Fibroblast of the aortic adventitia (primary cell): ENCODE data around the gene GPAT3. TPM values are rescaled to one million over a fixed set of nuclear protein-coding genes. Genes with fewer than 3 reads are reported as not detected.

Experiments used
- DNase-seq: peaks from one replicate; pipeline ENCODE4 v3.0.0-alpha.2; 2010; ENCODE audit warnings: low read depth
- H3K4me3 ChIP-seq: 2 replicates; pipeline ENCODE4 v1.5.1; 2011; ENCODE audit warnings: low read depth, mild to moderate bottlenecking, control low read depth, low read length, moderate library complexity
- CTCF ChIP-seq: IDR thresholded peaks from 2 replicates; pipeline ENCODE4 v1.5.1; 2011; ENCODE audit warnings: mild to moderate bottlenecking, low read length, control low read depth, inconsistent platforms; ENCODE audit not compliant: insufficient read depth
- total RNA-seq: library from RNA; depleted of rRNA; stranded (reverse); fragments of >200 nt; gene quantifications from 2 replicates; pipeline ENCODE4 v1.2.3, GENCODE V29; 2012; ENCODE audit warnings: low replicate concordance

Gene GPAT3
- total RNA-seq, 1 donor = 10.7 TPM

- no peak overlapping the region for H3K4me3 ChIP-seq
- no peak for DNase-seq
- no peak for TF ChIP-seq CTCF
Observed at GRCh38 chr4:83609365-83609764, 73.5 kb downstream of the GPAT3 start.

GRCh38 chr4:83610729-83611128 is 74.8 kb downstream of the GPAT3 start:
- H3K4me3 ChIP-seq = no peak overlapping the region
- no peak for DNase-seq
- no peak for TF ChIP-seq CTCF

- no peak overlapping the region for H3K4me3 ChIP-seq
- TF ChIP-seq CTCF = no peak
- no peak for DNase-seq
Observed at GRCh38 chr4:83613023-83613422, 77.1 kb downstream of the GPAT3 start.

GRCh38 chr4:83613994-83614393 is 78.1 kb downstream of the GPAT3 start:
- no peak for TF ChIP-seq CTCF
- DNase-seq = no peak
- no peak overlapping the region for H3K4me3 ChIP-seq

- no peak for DNase-seq
- no peak for TF ChIP-seq CTCF
- H3K4me3 ChIP-seq = no peak overlapping the region
Observed at GRCh38 chr4:83616252-83616651, 80.3 kb downstream of the GPAT3 start.

- no peak overlapping the region for H3K4me3 ChIP-seq
- no peak for TF ChIP-seq CTCF
- DNase-seq = peak; percentile 39
Observed at GRCh38 chr4:83617371-83618035, 81.6 kb downstream of the GPAT3 start.

- TF ChIP-seq CTCF = no peak
- no peak overlapping the region for H3K4me3 ChIP-seq
- peak; percentile 85 for DNase-seq
Observed at GRCh38 chr4:83618431-83618830, 82.5 kb downstream of the GPAT3 start.
